Spleen (tissue), 7 donors: ENCODE data around the gene RAPGEF6.

Source experiments
- CTCF ChIP-seq, 11 experiments: fragments of 200-600 bp in 7 of 11; fragments of 450-650 bp in 4 of 11; sonication (generic) in 4 of 11; IDR thresholded peaks in 8 of 11; conservative IDR thresholded peaks in 3 of 11; 1 replicate in 7 of 11; 2 replicates in 4 of 11; pipeline versions ENCODE4 v1.4.0 to v1.8.0; 2016 to 2021; ENCODE audit warnings: antibody characterized with exemption in 11 of 11, inconsistent platforms in 4 of 11, mild to moderate bottlenecking in 1 of 11
- POLR2A ChIP-seq, 3 donors: fragments of 450-650 bp; IDR thresholded peaks; one replicate each; pipeline ENCODE4 v1.5.1; 2017; ENCODE audit warnings: antibody characterized with exemption in 3 of 3, mild to moderate bottlenecking in 1 of 3
- donor health status: DM: no; HTN: no; CAD: no; lungs with moderate emphysema.
- donor health status: DM: no; HTN: no; CAD: no.
- donor health status: DM: no; HTN: no; CAD: no.

GRCh38 chr5:131387255-131387654 lies 247.8 kb downstream of the RAPGEF6 start:
- no peak for TF ChIP-seq CTCF (IDR thresholded peaks at IDR 0.05 in 8 of 11, conservative IDR thresholded peaks at IDR 0.05 in 3 of 11)
- TF ChIP-seq POLR2A (IDR thresholded peaks at IDR 0.05) = no peak
